ENCODE data around the gene NOVA2. TPM values are rescaled to one million over a fixed set of nuclear protein-coding genes. Genes with fewer than 3 reads are reported as not detected.

Gene NOVA2
- total RNA-seq, 4 donors from 2014 or later: 1.5 to 3.6 (median 2.6) TPM

GRCh38 chr19:45994998-45995714, 21.5 kb upstream of the NOVA2 start, which contains the start of gene CCDC61:
TSS of gene CCDC61 (plus strand) at chr19:45995467. CDS start at chr19:46003019, 7,552 bp downstream.
- Histone ChIP-seq H3K9me3 (no peaks in the 10 kb centered on the region), H3K36me3 (no peaks in the 10 kb centered on the region), H3K27me3 (no peaks in the 10 kb centered on the region), H3K4me1 (peaks cover 6 to 18% of the 10 kb centered on the region in 2 donors), H3K27ac (peak within 1 kb of the TSS in 2 of 3 donors; percentile 51 to 57), H3K4me3 (replicated peaks in 1 of 3) (peak within 1 kb of the TSS; percentile 16 to 64 (median 52))
- DNase-seq: peak; percentile 94 to 95
- TF ChIP-seq POLR2A (IDR thresholded peaks at IDR 0.05): peak in 1 of 2 donors; percentile 85
- no peak for TF ChIP-seq CTCF (IDR thresholded peaks at IDR 0.05)
- intact Hi-C loops (cut with DNase I): no loop called here
- 0% methylated on average over 34 of the region's 34 CpGs for WGBS, 2 donors

GRCh38 chr19:45994456-45994997, 20.9 kb upstream of the NOVA2 start:
- H3K36me3 ChIP-seq: no peaks in the 10 kb centered on the region
- H3K27me3 ChIP-seq: no peaks in the 10 kb centered on the region
- no peak overlapping the region for H3K27ac ChIP-seq
- H3K9me3 ChIP-seq: no peaks in the 10 kb centered on the region
- no peak for TF ChIP-seq POLR2A (IDR thresholded peaks at IDR 0.05)
- no peak for TF ChIP-seq CTCF (IDR thresholded peaks at IDR 0.05)
- intact Hi-C loops (cut with DNase I): no loop called here
- DNase-seq: no peak
- peak overlapping the region in 2 of 3 donors; percentile 15 to 23 for H3K4me3 ChIP-seq (replicated peaks in 1 of 3)
- WGBS, 2 donors: 11 to 15% methylated on average over 8 of the region's 8 CpGs
- peaks cover 6 to 12% of the 10 kb centered on the region in 2 donors for H3K4me1 ChIP-seq

GRCh38 chr19:45990113-45990728, 16.6 kb upstream of the NOVA2 start:
- no peaks in the 10 kb centered on the region for H3K27me3 ChIP-seq
- H3K36me3 ChIP-seq: no peaks in the 10 kb centered on the region
- TF ChIP-seq CTCF (IDR thresholded peaks at IDR 0.05): no peak
- TF ChIP-seq POLR2A (IDR thresholded peaks at IDR 0.05): no peak
- no peak overlapping the region for H3K4me3 ChIP-seq (replicated peaks in 1 of 3)
- no peak for DNase-seq
- intact Hi-C loops (cut with DNase I): no loop called here
- 90 to 92% methylated on average over 12 of the region's 12 CpGs for WGBS, 2 donors
- H3K4me1 ChIP-seq: no peaks in the 10 kb centered on the region
- H3K9me3 ChIP-seq: no peaks in the 10 kb centered on the region
- H3K27ac ChIP-seq: no peak overlapping the region

GRCh38 chr19:45985321-45985720, 11.7 kb upstream of the NOVA2 start:
- Histone ChIP-seq H3K4me3 (replicated peaks in 1 of 3) (no peak overlapping the region), H3K36me3 (no peaks in the 10 kb centered on the region), H3K9me3 (no peaks in the 10 kb centered on the region), H3K4me1 (no peaks in the 10 kb centered on the region), H3K27me3 (no peaks in the 10 kb centered on the region), H3K27ac (no peak overlapping the region)
- intact Hi-C loops (cut with DNase I): no loop called here
- no peak for TF ChIP-seq POLR2A (IDR thresholded peaks at IDR 0.05)
- TF ChIP-seq CTCF (IDR thresholded peaks at IDR 0.05): no peak
- DNase-seq: no peak
- 73 to 83% methylated on average over 6 to 7 of the region's 7 CpGs for WGBS, 2 donors

- no peak for TF ChIP-seq POLR2A (IDR thresholded peaks at IDR 0.05)
- no peak for TF ChIP-seq CTCF (IDR thresholded peaks at IDR 0.05)
- no peak overlapping the region for H3K27ac ChIP-seq
- 44 to 53% methylated on average over 2 of the region's 2 CpGs for WGBS, 2 donors
- H3K9me3 ChIP-seq: no peaks in the 10 kb centered on the region
- H3K36me3 ChIP-seq: no peaks in the 10 kb centered on the region
- intact Hi-C loops (cut with DNase I): no loop called here
- no peak overlapping the region for H3K4me3 ChIP-seq (replicated peaks in 1 of 3)
- no peaks in the 10 kb centered on the region for H3K4me1 ChIP-seq
- no peak for DNase-seq
- H3K27me3 ChIP-seq: no peaks in the 10 kb centered on the region
Observed at GRCh38 chr19:45981350-45981749, 7.7 kb upstream of the NOVA2 start.

Measured in thyroid gland (tissue), 4 donors.